Adrenal gland (tissue), 12 donors: ENCODE measurements around the gene SLC35F2. TPM values are rescaled to one million over a fixed set of nuclear protein-coding genes. Genes with fewer than 3 reads are reported as not detected.

ENCODE experiments used
- DNase-seq, 7 donors: peaks; one replicate each; pipeline ENCODE4 v3.0.0-alpha.2; 2019 to 2020
- H3K27ac ChIP-seq, 5 donors: fragments of 200-600 bp; sonication (generic) in 4 of 5; 1 replicate in 3 of 5; 2 replicates in 2 of 5; pipeline versions ENCODE4 v1.5.1 to v1.8.0; 2016 to 2020; ENCODE audit warnings: mild to moderate bottlenecking in 1 of 5
- H3K27me3 ChIP-seq: fragments of 200-600 bp; 2 replicates; pipeline ENCODE4 v1.8.0; 2021
- H3K36me3 ChIP-seq, 2 donors: fragments of 200-600 bp; replicated peaks in 1 of 2; 1 replicate in 1 of 2; 2 replicates in 1 of 2; pipeline versions ENCODE4 v1.5.1 to v1.8.0; 2018 to 2022
- H3K4me1 ChIP-seq, 2 donors: fragments of 200-600 bp; replicated peaks in 1 of 2; 1 replicate in 1 of 2; 2 replicates in 1 of 2; pipeline versions ENCODE4 v1.5.1 to v1.8.0; 2018 to 2021
- H3K4me3 ChIP-seq, 4 donors: fragments of 200-600 bp; sonication (generic) in 3 of 4; one replicate each; pipeline ENCODE4 v1.5.1; 2016 to 2018
- H3K9me3 ChIP-seq, 3 donors: fragments of 200-600 bp; sonication (generic) in 1 of 3; replicated peaks in 1 of 3; 1 replicate in 2 of 3; 2 replicates in 1 of 3; pipeline versions ENCODE4 v1.5.1 to v1.8.0; 2016 to 2021
- POLR2A ChIP-seq, 2 donors: fragments of 450-650 bp; IDR thresholded peaks; one replicate each; pipeline ENCODE4 v1.6.1; 2017; ENCODE audit warnings: antibody characterized with exemption in 2 of 2, mild to moderate bottlenecking in 2 of 2, moderate library complexity in 1 of 2
- WGBS, 4 donors: extraction: QIAGEN DNeasy Blood & Tissue Kit in 2 of 4; methylation state at CpG; one replicate each; pipeline versions ENCODE4 v1.1.5 to v1.1.7; 2013 to 2017; 5-methylcytosine and 5-hydroxymethylcytosine counted together
- intact Hi-C, 2 donors: fragments of 100-400 bp; cut with DNase I; formaldehyde crosslinking; loops; one replicate each; pipeline versions ENCODE4 v1.14.1 to v1.15.0; 2022 to 2023
- polyA plus RNA-seq, 3 donors: library from polyadenylated mRNA; stranded (reverse); fragments of 200-250 nt in 2 of 3; fragments of 350-450 nt in 1 of 3; fragmentation: Illumina TruSeq in 1 of 3; extraction: RNeasy Lipid Tissue Mini Kit (QIAGEN cat#74804) in 1 of 3; gene quantifications; one replicate each; pipeline ENCODE4 v1.2.3, GENCODE V29; 2013 to 2014
- total RNA-seq, 9 donors: library from RNA; depleted of rRNA in 4 of 9; stranded (reverse); fragments of >200 nt in 4 of 9; fragments of 120-200 nt in 1 of 9; fragmentation: NEBNext Ultra II Directional in 1 of 9; extraction: Animal tissue kit (Norgen Biotek cat#: 25700) in 1 of 9; gene quantifications; one replicate each; pipeline versions ENCODE4 v1.1.0 to v1.2.4, GENCODE V29; 2013 to 2023
- TF ChIP-seq, protein P1 (sequence below), 6 experiments: fragments of 450-650 bp in 4 of 6; fragments of 200-600 bp in 2 of 6; sonication (generic) in 1 of 6; IDR thresholded peaks; 1 replicate in 5 of 6; 2 replicates in 1 of 6; pipeline versions ENCODE4 v1.5.1 to v1.8.0; 2016 to 2021; ENCODE audit warnings: antibody characterized with exemption in 6 of 6, mild to moderate bottlenecking in 2 of 6, moderate library complexity in 1 of 6
- donor health status: healthy with polysubstance abuse.
- donor health status: Bipolar disorder and iron deficiency.
- donor health status: DM: yes; HTN: yes; CAD: no.
- donor health status: DM: no; HTN: no; CAD: no.
- donor health status: DM: no; HTN: no; CAD: no.
- donor health status: DM: yes; HTN: yes; CAD: no.

Gene SLC35F2
- total and polyA plus RNA-seq, 12 donors: 0.33 to 6.3 (median 1.6) TPM

DNA sequence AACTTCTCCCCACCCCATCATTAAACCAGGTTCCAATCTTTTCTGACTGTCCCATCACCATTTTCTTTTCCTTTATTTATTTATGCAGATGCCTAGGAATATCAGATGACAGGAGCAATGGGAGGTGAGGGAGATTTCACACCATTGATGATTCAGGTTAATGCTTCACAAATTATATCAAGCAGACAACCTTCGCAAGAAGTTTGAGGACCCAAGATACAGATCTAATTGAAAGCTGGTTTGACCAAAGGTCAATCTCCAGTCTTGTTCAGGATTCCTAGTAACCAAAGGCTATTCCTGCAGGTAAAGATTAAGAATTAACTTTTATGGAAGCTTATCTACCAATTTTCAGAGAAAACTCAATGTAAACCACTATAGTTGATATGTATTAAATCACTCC is 54.4 kb downstream of the SLC35F2 start:
- intact Hi-C loops: no loop called here
- WGBS, 4 donors: 93 to 100% (median 98%) methylated on average over 1 of the region's 1 CpG
- no peak overlapping the region for H3K27ac ChIP-seq
- no peaks in the 10 kb centered on the region for H3K36me3 ChIP-seq
- TF ChIP-seq, protein P1, sequence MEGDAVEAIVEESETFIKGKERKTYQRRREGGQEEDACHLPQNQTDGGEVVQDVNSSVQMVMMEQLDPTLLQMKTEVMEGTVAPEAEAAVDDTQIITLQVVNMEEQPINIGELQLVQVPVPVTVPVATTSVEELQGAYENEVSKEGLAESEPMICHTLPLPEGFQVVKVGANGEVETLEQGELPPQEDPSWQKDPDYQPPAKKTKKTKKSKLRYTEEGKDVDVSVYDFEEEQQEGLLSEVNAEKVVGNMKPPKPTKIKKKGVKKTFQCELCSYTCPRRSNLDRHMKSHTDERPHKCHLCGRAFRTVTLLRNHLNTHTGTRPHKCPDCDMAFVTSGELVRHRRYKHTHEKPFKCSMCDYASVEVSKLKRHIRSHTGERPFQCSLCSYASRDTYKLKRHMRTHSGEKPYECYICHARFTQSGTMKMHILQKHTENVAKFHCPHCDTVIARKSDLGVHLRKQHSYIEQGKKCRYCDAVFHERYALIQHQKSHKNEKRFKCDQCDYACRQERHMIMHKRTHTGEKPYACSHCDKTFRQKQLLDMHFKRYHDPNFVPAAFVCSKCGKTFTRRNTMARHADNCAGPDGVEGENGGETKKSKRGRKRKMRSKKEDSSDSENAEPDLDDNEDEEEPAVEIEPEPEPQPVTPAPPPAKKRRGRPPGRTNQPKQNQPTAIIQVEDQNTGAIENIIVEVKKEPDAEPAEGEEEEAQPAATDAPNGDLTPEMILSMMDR (IDR thresholded peaks at IDR 0.05): no peak
- no peak for TF ChIP-seq POLR2A (IDR thresholded peaks at IDR 0.05)
- H3K9me3 ChIP-seq: no peaks in the 10 kb centered on the region
- no peaks in the 10 kb centered on the region for H3K4me1 ChIP-seq
- no peak overlapping the region for H3K4me3 ChIP-seq
- no peak for DNase-seq
- H3K27me3 ChIP-seq: no peaks in the 10 kb centered on the region

DNA sequence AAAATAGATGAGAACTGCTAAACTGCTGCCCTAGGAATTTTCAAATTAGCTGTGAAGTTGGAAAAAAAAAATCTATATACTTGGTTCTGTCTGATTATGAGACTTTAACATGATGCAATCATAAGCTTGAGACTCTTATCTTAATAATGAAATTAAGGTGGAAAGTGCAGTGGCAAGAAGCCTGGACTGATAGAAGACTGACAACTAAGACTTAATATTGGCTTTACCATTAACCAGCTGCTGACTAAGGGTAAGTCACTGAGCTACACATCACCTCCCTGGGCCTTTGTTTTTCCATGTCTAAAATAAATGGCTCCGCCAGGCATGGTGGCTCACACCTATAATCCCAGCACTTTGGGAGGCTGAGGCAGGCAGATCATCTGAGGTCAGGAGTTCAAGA is 56.9 kb downstream of the SLC35F2 start:
- no peaks in the 10 kb centered on the region for H3K27me3 ChIP-seq
- no peaks in the 10 kb centered on the region for H3K36me3 ChIP-seq
- no peaks in the 10 kb centered on the region for H3K9me3 ChIP-seq
- intact Hi-C loops: no loop called here
- TF ChIP-seq POLR2A (IDR thresholded peaks at IDR 0.05): no peak
- TF ChIP-seq, protein P1 (IDR thresholded peaks at IDR 0.05): no peak
- no peak for DNase-seq
- H3K4me1 ChIP-seq: no peaks in the 10 kb centered on the region
- H3K4me3 ChIP-seq: no peak overlapping the region
- H3K27ac ChIP-seq: no peak overlapping the region
- WGBS, 4 donors: 80 to 100% (median 92%) methylated on average over 1 of the region's 1 CpG

DNA sequence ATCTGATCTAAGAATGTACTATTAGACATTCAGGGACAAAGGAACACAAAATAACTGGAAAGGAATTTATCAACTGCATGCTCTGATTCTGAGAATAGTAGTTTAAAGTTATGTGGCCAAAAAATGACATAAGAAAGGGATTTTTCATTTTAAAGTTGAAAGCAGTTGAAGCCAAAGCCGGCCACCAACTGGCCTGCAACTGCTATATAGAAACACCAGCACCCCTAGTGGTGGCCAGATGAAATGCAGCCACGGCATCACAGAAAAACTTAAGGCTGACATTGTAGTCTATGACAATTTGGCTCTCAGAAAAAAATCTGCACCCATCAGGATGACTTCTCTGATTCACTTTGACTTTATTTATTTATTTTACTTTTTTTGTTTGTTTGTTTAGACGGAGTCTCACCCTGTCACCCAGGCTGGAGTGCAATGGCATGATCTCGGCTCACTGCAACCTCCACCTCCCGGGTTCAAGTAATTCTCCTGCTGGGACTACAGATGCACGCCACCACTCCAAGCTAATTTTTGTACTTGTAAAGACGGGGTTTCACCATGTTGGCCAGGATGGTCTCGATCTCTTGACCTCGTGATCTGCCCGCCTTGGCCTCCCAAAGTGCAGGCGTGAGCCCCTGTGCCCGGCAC is 59.2 kb downstream of the SLC35F2 start:
- Histone ChIP-seq H3K4me1 (no peaks in the 10 kb centered on the region), H3K27ac (no peak overlapping the region), H3K9me3 (no peaks in the 10 kb centered on the region), H3K27me3 (no peaks in the 10 kb centered on the region), H3K4me3 (no peak overlapping the region), H3K36me3 (no peaks in the 10 kb centered on the region)
- intact Hi-C loops: no loop called here
- TF ChIP-seq, protein P1 (IDR thresholded peaks at IDR 0.05): peak; percentile 74 to 97 (median 82)
- TF ChIP-seq POLR2A (IDR thresholded peaks at IDR 0.05): no peak
- 63 to 67% (median 65%) methylated on average over 12 of the region's 12 CpGs for WGBS, 4 donors
- peak; percentile 52 to 89 (median 81) for DNase-seq

DNA sequence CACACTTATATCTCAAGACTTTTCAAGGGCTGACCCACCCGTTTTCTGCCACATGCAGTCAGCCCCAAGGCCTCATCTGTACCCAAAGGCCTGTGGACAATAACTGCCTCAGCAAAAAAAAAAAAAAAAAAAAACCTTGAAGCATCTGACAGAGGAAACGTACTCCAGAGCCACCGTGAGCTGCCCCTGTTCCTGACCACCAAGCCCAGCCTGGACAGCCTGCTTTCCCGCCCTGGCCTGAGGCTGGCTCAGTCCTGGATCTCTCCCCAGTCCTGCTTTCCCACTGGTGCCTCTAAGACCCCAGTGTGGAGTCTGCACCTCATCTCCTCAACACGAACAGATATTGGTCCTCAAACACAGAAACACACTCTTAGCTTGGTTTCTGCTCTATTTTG is 66.5 kb downstream of the SLC35F2 start:
- WGBS, 4 donors: 64 to 78% (median 74%) methylated on average over 5 of the region's 5 CpGs
- H3K9me3 ChIP-seq: no peaks in the 10 kb centered on the region
- intact Hi-C loops: no loop called here
- H3K4me3 ChIP-seq: no peak overlapping the region
- no peaks in the 10 kb centered on the region for H3K4me1 ChIP-seq
- no peak for TF ChIP-seq POLR2A (IDR thresholded peaks at IDR 0.05)
- H3K27me3 ChIP-seq: no peaks in the 10 kb centered on the region
- H3K36me3 ChIP-seq: no peaks in the 10 kb centered on the region
- H3K27ac ChIP-seq: no peak overlapping the region
- DNase-seq: no peak
